Measurements from ENCODE around the gene SPSB1. TPM values are rescaled to one million over a fixed set of nuclear protein-coding genes. Genes with fewer than 3 reads are reported as not detected.

Gene SPSB1
- total RNA-seq, 1 experiment from 2014 or later, result 4.3 TPM

GRCh38 chr1:9278585-9279153 is 14.0 kb upstream of the SPSB1 start:
- Mint-ChIP-seq H3K4me3 (no peak overlapping the region), H3K27me3 (ENCODE audit: low read depth) (no peaks in the 10 kb centered on the region; the same call in 1 of the 2 replicates), H3K4me1 (peaks cover 34% of the 10 kb centered on the region), H3K36me3 (no peaks in the 10 kb centered on the region), H3K27ac (no peak overlapping the region), H3K9me3 (no peaks in the 10 kb centered on the region)
- ChIA-PET CTCF (interaction anchor here (0.9 to 6.7 kb wide), 9 partner anchors 11 to 295 kb away, joined by 3 to 34 read pairs (median 8); no protein-coding TSS in a partner anchor), POLR2A (no interaction called here)
- ATAC-seq (no peak), DNase-seq (ENCODE audit: low spot score) (no peak)
- TF ChIP-seq PRRX2 (CRISPR knock-in tag; IDR thresholded peaks at IDR 0.05) (no peak), ZNF425 (CRISPR knock-in tag; conservative IDR thresholded peaks at IDR 0.05) (no peak), ERG (CRISPR knock-in tag; IDR thresholded peaks at IDR 0.05) (no peak), ZNF232 (CRISPR knock-in tag; IDR thresholded peaks at IDR 0.05) (no peak), AR (CRISPR knock-in tag; IDR thresholded peaks at IDR 0.05) (no peak), OVOL2 (CRISPR knock-in tag; IDR thresholded peaks at IDR 0.05; ENCODE audit: borderline replicate concordance) (no peak), ZNF219 (CRISPR knock-in tag; IDR thresholded peaks at IDR 0.05; ENCODE audit: borderline replicate concordance) (no peak), USF2 (CRISPR knock-in tag; IDR thresholded peaks at IDR 0.05) (no peak), GTF2I (CRISPR knock-in tag; conservative IDR thresholded peaks at IDR 0.05) (no peak), NR2C2 (CRISPR knock-in tag; IDR thresholded peaks at IDR 0.05) (no peak), ETV6 (CRISPR knock-in tag; IDR thresholded peaks at IDR 0.05) (no peak), SMAD3 (CRISPR knock-in tag; IDR thresholded peaks at IDR 0.05; ENCODE audit: borderline replicate concordance) (no peak), CBFB (CRISPR knock-in tag; IDR thresholded peaks at IDR 0.05; ENCODE audit: low read depth) (no peak), ZNF121 (CRISPR knock-in tag; IDR thresholded peaks at IDR 0.05) (no peak), NFYB (CRISPR knock-in tag; conservative IDR thresholded peaks at IDR 0.05; ENCODE audit: low read depth) (no peak), ATF6 (CRISPR knock-in tag; IDR thresholded peaks at IDR 0.05) (no peak), NFE2L1 (CRISPR knock-in tag; IDR thresholded peaks at IDR 0.05) (no peak)
